Fibroblast of villous mesenchyme (primary cell): ENCODE data around the gene ZFHX3. TPM values are rescaled to one million over a fixed set of nuclear protein-coding genes. Genes with fewer than 3 reads are reported as not detected.

Experiments
- DNase-seq: peaks from one replicate; pipeline ENCODE4 v3.0.0-alpha.2; 2010; ENCODE audit warnings: low read depth
- H3K4me3 ChIP-seq: 2 replicates; pipeline ENCODE4 v1.5.1; 2011; ENCODE audit warnings: low read depth, mild to moderate bottlenecking, low read length
- total RNA-seq: library from RNA; depleted of rRNA; stranded (reverse); fragments of >200 nt; gene quantifications from 2 replicates; pipeline ENCODE4 v1.2.3, GENCODE V29; 2012
- TF ChIP-seq, protein P1 (sequence below): IDR thresholded peaks from 2 replicates; pipeline ENCODE4 v1.5.1; 2012; ENCODE audit warnings: low read depth, mild to moderate bottlenecking, low read length; ENCODE audit not compliant: insufficient read depth

Gene ZFHX3
- total RNA-seq, 1 donor: 3.9 TPM

GRCh38 chr16:72814226-72814625 lies 233.7 kb downstream of the ZFHX3 start:
- TF ChIP-seq, protein P1, sequence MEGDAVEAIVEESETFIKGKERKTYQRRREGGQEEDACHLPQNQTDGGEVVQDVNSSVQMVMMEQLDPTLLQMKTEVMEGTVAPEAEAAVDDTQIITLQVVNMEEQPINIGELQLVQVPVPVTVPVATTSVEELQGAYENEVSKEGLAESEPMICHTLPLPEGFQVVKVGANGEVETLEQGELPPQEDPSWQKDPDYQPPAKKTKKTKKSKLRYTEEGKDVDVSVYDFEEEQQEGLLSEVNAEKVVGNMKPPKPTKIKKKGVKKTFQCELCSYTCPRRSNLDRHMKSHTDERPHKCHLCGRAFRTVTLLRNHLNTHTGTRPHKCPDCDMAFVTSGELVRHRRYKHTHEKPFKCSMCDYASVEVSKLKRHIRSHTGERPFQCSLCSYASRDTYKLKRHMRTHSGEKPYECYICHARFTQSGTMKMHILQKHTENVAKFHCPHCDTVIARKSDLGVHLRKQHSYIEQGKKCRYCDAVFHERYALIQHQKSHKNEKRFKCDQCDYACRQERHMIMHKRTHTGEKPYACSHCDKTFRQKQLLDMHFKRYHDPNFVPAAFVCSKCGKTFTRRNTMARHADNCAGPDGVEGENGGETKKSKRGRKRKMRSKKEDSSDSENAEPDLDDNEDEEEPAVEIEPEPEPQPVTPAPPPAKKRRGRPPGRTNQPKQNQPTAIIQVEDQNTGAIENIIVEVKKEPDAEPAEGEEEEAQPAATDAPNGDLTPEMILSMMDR: no peak
- no peak for DNase-seq
- no peak overlapping the region for H3K4me3 ChIP-seq

DNA sequence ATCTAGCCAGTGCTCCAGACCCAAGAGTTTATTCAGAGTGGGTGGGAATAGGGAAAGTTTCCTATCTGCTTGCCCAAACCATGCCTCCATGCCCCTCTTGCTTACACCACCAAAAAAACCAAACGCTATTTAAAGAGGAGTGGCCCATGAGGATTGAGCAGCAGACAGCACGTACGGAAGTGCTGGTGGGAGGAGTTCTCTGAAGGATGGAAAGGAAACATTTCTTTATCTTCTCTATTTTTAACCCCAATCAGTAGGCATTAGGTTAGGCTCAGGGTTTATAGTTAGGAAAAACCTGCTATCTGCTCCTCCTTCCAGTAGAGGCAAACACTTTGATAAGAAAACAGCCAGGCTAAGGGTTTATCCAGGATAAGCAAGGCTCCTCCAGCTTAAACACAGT lies 235.3 kb downstream of the ZFHX3 start:
- H3K4me3 ChIP-seq: no peak overlapping the region
- TF ChIP-seq, protein P1: no peak
- DNase-seq: no peak

DNA sequence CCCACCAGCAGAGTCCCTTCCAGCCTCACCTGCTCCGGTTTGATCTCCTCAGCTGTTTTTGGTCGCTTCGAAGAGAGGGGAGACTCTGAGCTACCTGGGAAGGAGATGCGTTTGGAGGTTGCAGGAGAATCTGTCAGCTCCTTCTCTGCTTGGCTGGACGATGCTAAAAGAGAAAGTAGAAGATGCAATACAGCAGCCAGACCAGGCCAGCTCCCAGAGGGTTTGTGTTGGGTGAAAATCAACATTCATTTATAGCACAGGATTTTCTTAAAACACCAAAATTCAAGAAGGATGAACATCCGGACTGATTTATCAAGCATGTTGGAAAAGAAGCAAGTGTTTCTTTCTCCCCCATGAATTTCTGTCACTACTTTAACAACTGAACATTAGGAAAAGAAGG lies 236.1 kb downstream of the ZFHX3 start:
- DNase-seq: no peak
- TF ChIP-seq, protein P1: no peak
- H3K4me3 ChIP-seq: no peak overlapping the region

DNA sequence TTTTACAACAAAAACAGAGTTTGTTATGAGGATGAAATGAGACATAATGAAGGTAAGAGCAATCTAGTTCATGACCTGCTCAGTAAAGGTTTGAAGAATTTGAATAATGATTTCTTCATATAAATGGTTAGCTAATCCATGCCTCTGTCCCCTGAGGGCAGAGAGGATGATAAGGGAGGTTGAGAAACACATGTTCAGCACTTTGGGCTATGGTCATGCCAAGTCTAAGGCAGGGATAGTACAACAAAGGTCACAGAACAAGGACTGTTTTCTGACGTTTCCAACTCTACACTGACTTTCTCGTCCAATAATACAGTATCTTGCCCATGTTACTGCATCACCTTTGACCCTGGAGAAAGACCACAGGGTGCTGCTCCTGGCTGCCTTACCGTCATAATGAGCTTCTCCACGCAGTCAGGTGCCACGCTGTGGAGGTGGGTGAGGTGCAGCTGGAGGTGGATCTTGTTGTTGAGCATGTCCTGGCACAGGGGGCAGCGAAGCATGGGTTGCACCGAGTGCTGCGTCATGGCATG lies 236.7 kb downstream of the ZFHX3 start:
- no peak for DNase-seq
- H3K4me3 ChIP-seq: no peak overlapping the region
- TF ChIP-seq, protein P1: no peak

GRCh38 chr16:72810480-72810879 lies 237.4 kb downstream of the ZFHX3 start:
- TF ChIP-seq, protein P1: no peak
- DNase-seq: no peak
- H3K4me3 ChIP-seq: no peak overlapping the region

DNA sequence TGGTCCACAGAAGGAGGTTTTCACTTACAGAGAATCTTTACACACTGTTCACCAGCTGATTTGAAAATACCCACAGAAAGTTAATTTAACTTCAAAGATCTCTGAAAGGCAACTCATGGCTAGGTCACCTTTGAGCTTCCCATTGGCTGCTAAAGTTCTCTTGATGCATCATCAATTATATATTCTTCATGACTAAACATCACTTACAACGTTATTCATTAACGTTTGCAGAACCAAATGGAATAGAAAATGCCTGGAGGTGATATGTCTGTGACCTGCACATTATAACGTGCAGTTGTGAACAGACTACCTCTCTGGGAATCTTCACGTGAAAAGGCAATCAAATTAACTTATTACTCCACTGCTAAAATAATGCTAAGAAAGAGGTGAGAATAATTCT lies 238.5 kb downstream of the ZFHX3 start:
- TF ChIP-seq, protein P1: no peak
- no peak for DNase-seq
- no peak overlapping the region for H3K4me3 ChIP-seq

DNA sequence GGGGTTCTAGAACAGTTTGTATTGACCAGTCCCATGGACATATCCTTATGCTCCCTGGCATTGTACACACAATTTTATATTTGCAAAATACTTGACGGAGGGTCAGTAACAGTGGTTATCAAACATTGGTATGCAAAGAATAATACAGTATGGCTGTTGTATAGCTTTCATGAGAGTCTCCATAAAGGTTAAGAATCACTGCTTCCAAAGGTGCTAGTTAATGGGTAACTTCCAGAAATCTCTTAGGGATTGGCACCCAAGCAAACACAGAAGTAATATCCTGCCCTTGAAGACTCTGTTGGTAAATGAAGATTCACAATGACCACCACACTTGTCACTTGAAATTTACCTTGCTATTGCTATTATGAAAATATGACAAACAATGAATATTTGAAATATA lies 239.2 kb downstream of the ZFHX3 start:
- no peak for DNase-seq
- no peak overlapping the region for H3K4me3 ChIP-seq
- TF ChIP-seq, protein P1: no peak
